Activated CD8-positive, alpha-beta memory T cell treated with anti-CD3 and anti-CD28 coated beads, Interleukin-2, amount 10 ng/mL, durations not matched to agents 7 days and 5 days (primary cell): ENCODE data around the gene FAM53C. TPM values are rescaled to one million over a fixed set of nuclear protein-coding genes. Genes with fewer than 3 reads are reported as not detected.
A peak's percentile ranks its signal among the peaks of the same experiment; 100 is the strongest.
"Not testable (repeated sequence)": the region's sequence is repeated elsewhere in the genome, so short reads cannot be mapped to it uniquely, and the experiment has no call there.

Experiments used
- ATAC-seq: fragments of 150-1000 bp; cut with Tn5 transposase; one replicate; pipeline ENCODE4 v1.10.0; 2021; ENCODE audit warnings: moderate library complexity
- CTCF ChIA-PET: fragments of 350-600 bp; sonication (Branson Sonifier 250); formaldehyde crosslinking; loops from one replicate; lab custom pipeline; 2021; ENCODE audit warnings: antibody characterized with exemption; lab: Charles Lee
- DNase-seq: peaks from one replicate; pipeline ENCODE4 v3.0.0-alpha.2; 2020
- H3K27ac Mint-ChIP-seq: one replicate; pipeline ENCODE4 v1.8.0; 2021; ENCODE audit warnings: mild to moderate bottlenecking, mixed read lengths
- H3K27me3 Mint-ChIP-seq: one replicate; pipeline ENCODE4 v1.8.0; 2021; ENCODE audit warnings: mixed read lengths
- H3K36me3 Mint-ChIP-seq: one replicate; pipeline ENCODE4 v1.8.0; 2021; ENCODE audit warnings: mild to moderate bottlenecking, mixed read lengths
- H3K4me1 Mint-ChIP-seq: one replicate; pipeline ENCODE4 v1.8.0; 2021; ENCODE audit warnings: mixed read lengths
- H3K4me3 Mint-ChIP-seq: one replicate; pipeline ENCODE4 v1.8.0; 2021; ENCODE audit warnings: mild to moderate bottlenecking, moderate library complexity, mixed read lengths
- H3K9me3 Mint-ChIP-seq: one replicate; pipeline ENCODE4 v1.8.0; 2022; ENCODE audit warnings: low read depth, mixed read lengths
- total RNA-seq, 2 experiments: library from RNA; stranded (reverse); gene quantifications; one replicate each; pipeline ENCODE4 v1.2.3, GENCODE V29; 2021

Gene FAM53C
- total RNA-seq = 10 to 100 TPM; 30.5 to 33.5 TPM

- Mint-ChIP-seq H3K9me3 (no peaks in the 10 kb centered on the region), H3K27ac (peak within 1 kb of the TSS; percentile 92), H3K4me3 (peak within 1 kb of the TSS; percentile 84), H3K27me3 (peaks cover 5% of the 10 kb centered on the region), H3K36me3 (peaks cover 11% of the 10 kb centered on the region), H3K4me1 (peaks cover 39% of the 10 kb centered on the region)
- CTCF ChIA-PET = interaction anchor here (0.9 to 13.9 kb wide), 3 partner anchors 13 to 158 kb away, joined by 4 to 382 read pairs (median 7); partner anchors contain the start of genes KDM3B and KIF20A
- DNase-seq (peak; percentile 95), ATAC-seq (peak; percentile 85)
Observed at GRCh38 chr5:138337685-138338410, at the start of gene FAM53C. TSS of gene FAM53C (plus strand) at chr5:138338266. CDS start at chr5:138341336, 3,070 bp downstream.

GRCh38 chr5:138289296-138289695 is 48.8 kb upstream of the FAM53C start:
- Mint-ChIP-seq H3K9me3 (no peaks in the 10 kb centered on the region), H3K36me3 (peaks cover 21% of the 10 kb centered on the region), H3K27ac (no peak overlapping the region), H3K4me3 (no peak overlapping the region), H3K4me1 (peaks cover 3% of the 10 kb centered on the region), H3K27me3 (no peaks in the 10 kb centered on the region)
- ATAC-seq (no peak), DNase-seq (no peak)
- CTCF ChIA-PET = no interaction called here

- H3K36me3 Mint-ChIP-seq = peaks cover 27% of the 10 kb centered on the region
- no peak for DNase-seq
- H3K4me1 Mint-ChIP-seq = peaks cover 3% of the 10 kb centered on the region
- H3K27me3 Mint-ChIP-seq = no peaks in the 10 kb centered on the region
- H3K4me3 Mint-ChIP-seq = no peak overlapping the region
- H3K9me3 Mint-ChIP-seq = no peaks in the 10 kb centered on the region
- CTCF ChIA-PET = no interaction called here
- ATAC-seq = no peak
- H3K27ac Mint-ChIP-seq = no peak overlapping the region
Observed at GRCh38 chr5:138303372-138303771, 34.7 kb upstream of the FAM53C start.

GRCh38 chr5:138305797-138306196 is 32.3 kb upstream of the FAM53C start:
- no peak overlapping the region for H3K4me3 Mint-ChIP-seq
- ATAC-seq (no peak), DNase-seq (no peak)
- no peaks in the 10 kb centered on the region for H3K9me3 Mint-ChIP-seq
- no peaks in the 10 kb centered on the region for H3K27me3 Mint-ChIP-seq
- peaks cover 22% of the 10 kb centered on the region for H3K36me3 Mint-ChIP-seq
- no peak overlapping the region for H3K27ac Mint-ChIP-seq
- CTCF ChIA-PET = no interaction called here
- peaks cover 3% of the 10 kb centered on the region for H3K4me1 Mint-ChIP-seq

GRCh38 chr5:138315751-138316278 is 22.3 kb upstream of the FAM53C start:
- Mint-ChIP-seq H3K36me3 (peaks cover 33% of the 10 kb centered on the region), H3K27ac (no peak overlapping the region), H3K9me3 (no peaks in the 10 kb centered on the region), H3K4me1 (no peaks in the 10 kb centered on the region), H3K4me3 (no peak overlapping the region), H3K27me3 (no peaks in the 10 kb centered on the region)
- DNase-seq (no peak), ATAC-seq (no peak)
- CTCF ChIA-PET = no interaction called here

- CTCF ChIA-PET = no interaction called here
Observed at GRCh38 chr5:138316355-138316754, 21.7 kb upstream of the FAM53C start.

GRCh38 chr5:138318211-138318610 is 19.9 kb upstream of the FAM53C start:
- CTCF ChIA-PET = interaction anchor here (0.6 to 1.3 kb wide), 2 partner anchors 13 to 182 kb away, joined by 3 to 4 read pairs; partner anchors contain the start of gene CDC25C
- not testable (repeated sequence) for H3K4me1 Mint-ChIP-seq

More at GRCh38 chr5:138316355-138316754, 21.7 kb upstream of the FAM53C start:
- Mint-ChIP-seq H3K9me3 (no peaks in the 10 kb centered on the region), H3K27ac (no peak overlapping the region), H3K36me3 (peaks cover 32% of the 10 kb centered on the region), H3K4me3 (no peak overlapping the region), H3K27me3 (no peaks in the 10 kb centered on the region), H3K4me1 (no peaks in the 10 kb centered on the region)
- ATAC-seq (no peak), DNase-seq (no peak)

GRCh38 chr5:138330813-138331448 is 7.1 kb upstream of the FAM53C start:
- DNase-seq (no peak), ATAC-seq (no peak)
- peaks cover 27% of the 10 kb centered on the region for H3K4me1 Mint-ChIP-seq
- peaks cover 9% of the 10 kb centered on the region for H3K36me3 Mint-ChIP-seq
- peaks cover 5% of the 10 kb centered on the region for H3K27me3 Mint-ChIP-seq
- peak overlapping the region; percentile 80 for H3K27ac Mint-ChIP-seq
- H3K9me3 Mint-ChIP-seq = no peaks in the 10 kb centered on the region
- H3K4me3 Mint-ChIP-seq = peak overlapping the region; percentile 82
- CTCF ChIA-PET = interaction anchor here (0.6 to 13.9 kb wide), 8 partner anchors 9 to 152 kb away, joined by 3 to 382 read pairs (median 4); partner anchors contain the start of genes BRD8, KDM3B and KIF20A

More at GRCh38 chr5:138318211-138318610, 19.9 kb upstream of the FAM53C start:
- H3K36me3 Mint-ChIP-seq = peaks cover 21% of the 10 kb centered on the region
- not testable (repeated sequence) for H3K9me3 Mint-ChIP-seq, ATAC-seq, H3K27ac Mint-ChIP-seq, H3K27me3 Mint-ChIP-seq, DNase-seq, H3K4me3 Mint-ChIP-seq

GRCh38 chr5:138331449-138332368 is 6.4 kb upstream of the FAM53C start, which contains the start of gene CDC25C:
TSS of gene CDC25C (minus strand) at chr5:138331804. CDS start at chr5:138331180, 624 bp downstream.
- Mint-ChIP-seq H3K27ac (peak within 1 kb of the TSS; percentile 80), H3K36me3 (peaks cover 6% of the 10 kb centered on the region), H3K4me3 (peak within 1 kb of the TSS; percentile 82), H3K9me3 (no peaks in the 10 kb centered on the region), H3K27me3 (peaks cover 5% of the 10 kb centered on the region), H3K4me1 (peaks cover 28% of the 10 kb centered on the region)
- DNase-seq (peak; percentile 99), ATAC-seq (peak; percentile 100)
- CTCF ChIA-PET = interaction anchor here (0.7 to 13.9 kb wide), 9 partner anchors 8 to 248 kb away, joined by 3 to 382 read pairs (median 4); partner anchors contain the start of genes BRD8, KDM3B and KIF20A

- Mint-ChIP-seq H3K4me3 (no peak overlapping the region), H3K27me3 (peaks cover 5% of the 10 kb centered on the region), H3K4me1 (peaks cover 39% of the 10 kb centered on the region), H3K36me3 (peaks cover 1% of the 10 kb centered on the region), H3K9me3 (no peaks in the 10 kb centered on the region), H3K27ac (no peak overlapping the region)
- DNase-seq (no peak), ATAC-seq (no peak)
- CTCF ChIA-PET = interaction anchor here (13.9 kb wide), 1 partner anchor 16 kb away, joined by 382 read pairs; the partner anchor contains the start of gene KDM3B
Observed at GRCh38 chr5:138334867-138335447, 3.1 kb upstream of the FAM53C start.

GRCh38 chr5:138336952-138337684 is 948 bp upstream of the FAM53C start:
- CTCF ChIA-PET = interaction anchor here (0.6 to 13.9 kb wide), 3 partner anchors 14 to 242 kb away, joined by 5 to 382 read pairs (median 7); partner anchors contain the start of genes KDM3B and KIF20A
- H3K4me3 Mint-ChIP-seq = peak overlapping the region; percentile 84
- DNase-seq (peak; percentile 88), ATAC-seq (peak; percentile 31)
- peaks cover 11% of the 10 kb centered on the region for H3K36me3 Mint-ChIP-seq
- H3K9me3 Mint-ChIP-seq = no peaks in the 10 kb centered on the region
- peaks cover 43% of the 10 kb centered on the region for H3K4me1 Mint-ChIP-seq
- peak overlapping the region; percentile 92 for H3K27ac Mint-ChIP-seq
- peaks cover 5% of the 10 kb centered on the region for H3K27me3 Mint-ChIP-seq
